ENCODE data around the gene CCDC170. TPM values are rescaled to one million over a fixed set of nuclear protein-coding genes. Genes with fewer than 3 reads are reported as not detected.

CCDC170 gene
- total RNA-seq, 2 donors from 2014 or later: 0.67 to 1.7 TPM

DNA sequence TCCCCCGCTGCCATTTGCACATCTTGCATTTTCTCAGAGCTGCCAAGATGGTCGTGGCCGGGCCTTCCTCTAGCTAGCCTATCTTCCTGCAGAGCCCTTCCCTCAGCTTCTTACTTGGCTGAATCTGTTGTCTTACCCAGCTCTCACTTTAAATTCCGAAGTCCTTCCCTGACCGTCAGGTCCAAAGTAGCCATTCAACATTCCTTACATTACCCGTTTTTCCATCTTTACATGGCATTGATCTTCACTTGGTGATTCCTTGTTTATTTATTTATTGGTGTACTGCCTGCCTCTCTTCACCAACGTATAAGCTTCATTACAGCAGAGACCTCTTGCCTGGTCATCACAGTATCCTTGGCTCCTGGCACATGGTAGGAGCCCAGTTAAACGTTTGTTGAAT is 176.3 kb downstream of the CCDC170 start:
- ATAC-seq (no peak), DNase-seq (no peak)
- intact Hi-C loops (cut with DNase I, micrococcal nuclease): no loop called here

Other genes starting within 250 kb of the CCDC170 start
- gene ZBTB2, start 102.5 kb upstream of the CCDC170 start, total RNA-seq: 10 to 100 TPM in 1 of 2 donors, 1 to 10 TPM in 1; 9.9 to 10.8 TPM
- 10 to 100 TPM; 18.6 to 20.5 TPM for gene RMND1, start 41.9 kb upstream of the CCDC170 start, total RNA-seq

Measured in left colon (tissue), 2 donors.